Astrocyte (in vitro differentiated cells and primary cell): ENCODE measurements around the gene PRKCE.

ENCODE experiments used
- EZH2 ChIP-seq: IDR thresholded peaks from 2 replicates; pipeline ENCODE4 v1.6.1; 2012; ENCODE audit warnings: mild to moderate bottlenecking, low read length, inconsistent platforms; ENCODE audit not compliant: insufficient read depth
- TF ChIP-seq, protein P1 (sequence below): IDR thresholded peaks from 2 replicates; pipeline ENCODE4 v1.5.1; 2011; ENCODE audit warnings: low read depth, mild to moderate bottlenecking, inconsistent platforms, low read length, moderate library complexity; ENCODE audit not compliant: insufficient read depth

DNA sequence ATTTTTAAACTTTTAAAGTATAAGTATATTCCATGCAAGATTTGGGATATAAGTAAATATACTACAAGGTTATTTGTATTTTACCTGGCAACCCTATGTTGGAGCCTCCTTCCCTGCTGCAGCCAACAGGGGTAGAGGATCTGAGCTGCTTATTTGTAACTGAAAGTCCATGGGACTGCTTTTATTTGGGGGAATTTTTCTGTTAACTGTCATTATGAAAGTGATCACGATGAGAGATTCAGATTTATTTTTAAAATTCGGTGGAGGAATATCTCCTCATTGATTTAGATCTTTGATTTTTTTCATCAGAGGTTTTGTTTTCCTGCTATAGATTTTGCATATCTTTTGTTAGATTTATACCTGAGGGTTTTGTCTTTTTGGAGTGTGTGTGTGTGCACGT lies 215.9 kb downstream of the PRKCE start:
- TF ChIP-seq, protein P1, sequence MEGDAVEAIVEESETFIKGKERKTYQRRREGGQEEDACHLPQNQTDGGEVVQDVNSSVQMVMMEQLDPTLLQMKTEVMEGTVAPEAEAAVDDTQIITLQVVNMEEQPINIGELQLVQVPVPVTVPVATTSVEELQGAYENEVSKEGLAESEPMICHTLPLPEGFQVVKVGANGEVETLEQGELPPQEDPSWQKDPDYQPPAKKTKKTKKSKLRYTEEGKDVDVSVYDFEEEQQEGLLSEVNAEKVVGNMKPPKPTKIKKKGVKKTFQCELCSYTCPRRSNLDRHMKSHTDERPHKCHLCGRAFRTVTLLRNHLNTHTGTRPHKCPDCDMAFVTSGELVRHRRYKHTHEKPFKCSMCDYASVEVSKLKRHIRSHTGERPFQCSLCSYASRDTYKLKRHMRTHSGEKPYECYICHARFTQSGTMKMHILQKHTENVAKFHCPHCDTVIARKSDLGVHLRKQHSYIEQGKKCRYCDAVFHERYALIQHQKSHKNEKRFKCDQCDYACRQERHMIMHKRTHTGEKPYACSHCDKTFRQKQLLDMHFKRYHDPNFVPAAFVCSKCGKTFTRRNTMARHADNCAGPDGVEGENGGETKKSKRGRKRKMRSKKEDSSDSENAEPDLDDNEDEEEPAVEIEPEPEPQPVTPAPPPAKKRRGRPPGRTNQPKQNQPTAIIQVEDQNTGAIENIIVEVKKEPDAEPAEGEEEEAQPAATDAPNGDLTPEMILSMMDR = no peak
- no peak for TF ChIP-seq EZH2
